IPS-15b (cell line): ENCODE data around the gene SLC37A1.
A peak's percentile ranks its signal among the peaks of the same experiment; 100 is the strongest.
"Not testable (repeated sequence)": the region's sequence is repeated elsewhere in the genome, so short reads cannot be mapped to it uniquely, and the experiment has no call there.

ENCODE experiments used
- H3K27me3 ChIP-seq: one replicate; pipeline ENCODE4 v1.6.1; 2013; ENCODE audit warnings: low read length; ENCODE audit not compliant: control insufficient read depth, insufficient read depth
- H3K36me3 ChIP-seq: one replicate; pipeline ENCODE4 v1.6.1; 2013; ENCODE audit warnings: low read length; ENCODE audit not compliant: control insufficient read depth, insufficient read depth
- H3K4me1 ChIP-seq: one replicate; pipeline ENCODE4 v1.6.1; 2013; ENCODE audit warnings: mild to moderate bottlenecking, low read length; ENCODE audit not compliant: control insufficient read depth, insufficient read depth
- H3K4me3 ChIP-seq: one replicate; pipeline ENCODE4 v1.5.1; 2013; ENCODE audit warnings: low read depth, low read length
- H3K9ac ChIP-seq: one replicate; pipeline ENCODE4 v1.6.1; 2013; ENCODE audit warnings: low read depth, mild to moderate bottlenecking, low read length
- H3K9me3 ChIP-seq: one replicate; pipeline ENCODE4 v1.6.1; 2013; ENCODE audit warnings: mild to moderate bottlenecking, low read length; ENCODE audit not compliant: control insufficient read depth, insufficient read depth

Gene SLC37A1

DNA sequence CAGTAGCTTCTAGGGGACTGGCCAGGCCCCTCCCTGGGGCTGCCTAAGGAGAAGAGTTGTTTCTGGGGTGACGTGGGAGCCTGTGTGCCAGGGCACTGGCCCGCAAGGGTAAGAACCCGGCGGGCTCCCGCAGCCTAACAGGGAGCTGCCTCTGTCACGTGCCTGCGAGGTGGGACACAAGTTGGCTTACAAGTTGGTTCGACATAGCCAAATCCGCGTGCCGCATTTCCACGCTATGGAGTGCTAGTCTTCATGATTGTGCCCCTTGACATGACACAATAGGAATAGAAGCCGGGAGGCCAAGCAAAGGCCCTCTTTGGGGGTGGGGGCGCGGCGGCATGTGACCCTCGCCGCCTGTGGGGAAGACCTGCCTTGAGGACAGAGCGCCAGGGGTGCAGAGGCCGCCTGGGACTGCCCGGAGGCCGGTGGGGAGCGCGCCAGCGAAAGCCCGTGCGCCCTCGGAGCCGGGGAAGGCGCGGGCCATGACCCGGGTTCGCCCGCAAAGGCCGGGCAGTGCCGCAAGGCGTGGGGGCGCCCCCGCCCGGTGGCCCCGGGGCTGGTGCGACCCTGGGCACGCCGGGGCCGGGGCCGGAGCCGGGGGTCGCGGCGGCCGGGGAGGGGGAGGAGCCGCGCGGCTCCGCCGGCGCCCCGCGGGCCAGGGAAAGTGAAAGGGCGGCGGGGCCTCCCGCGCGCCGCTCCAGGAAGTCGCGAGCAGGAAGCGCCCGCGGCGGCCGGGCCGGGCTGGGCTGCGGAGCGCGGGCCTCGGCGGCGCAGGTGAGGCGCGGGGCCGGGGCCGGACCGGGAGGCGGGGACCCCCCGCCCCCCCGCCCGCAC, at the start of gene SLC37A1:
Gene SLC37A1 (plus strand): TSS at position 702 of the 834 bp plus-strand sequence. CDS start 4,603 bp downstream, outside the sequence.
- H3K4me3 ChIP-seq = peak within 1 kb of the TSS; percentile 64
- H3K27me3 ChIP-seq = peaks cover 6% of the 10 kb centered on the region
- peaks cover 12% of the 10 kb centered on the region for H3K4me1 ChIP-seq
- no peaks in the 10 kb centered on the region for H3K9me3 ChIP-seq
- H3K36me3 ChIP-seq = peaks cover 3% of the 10 kb centered on the region
- peak within 1 kb of the TSS; percentile 60 for H3K9ac ChIP-seq

DNA sequence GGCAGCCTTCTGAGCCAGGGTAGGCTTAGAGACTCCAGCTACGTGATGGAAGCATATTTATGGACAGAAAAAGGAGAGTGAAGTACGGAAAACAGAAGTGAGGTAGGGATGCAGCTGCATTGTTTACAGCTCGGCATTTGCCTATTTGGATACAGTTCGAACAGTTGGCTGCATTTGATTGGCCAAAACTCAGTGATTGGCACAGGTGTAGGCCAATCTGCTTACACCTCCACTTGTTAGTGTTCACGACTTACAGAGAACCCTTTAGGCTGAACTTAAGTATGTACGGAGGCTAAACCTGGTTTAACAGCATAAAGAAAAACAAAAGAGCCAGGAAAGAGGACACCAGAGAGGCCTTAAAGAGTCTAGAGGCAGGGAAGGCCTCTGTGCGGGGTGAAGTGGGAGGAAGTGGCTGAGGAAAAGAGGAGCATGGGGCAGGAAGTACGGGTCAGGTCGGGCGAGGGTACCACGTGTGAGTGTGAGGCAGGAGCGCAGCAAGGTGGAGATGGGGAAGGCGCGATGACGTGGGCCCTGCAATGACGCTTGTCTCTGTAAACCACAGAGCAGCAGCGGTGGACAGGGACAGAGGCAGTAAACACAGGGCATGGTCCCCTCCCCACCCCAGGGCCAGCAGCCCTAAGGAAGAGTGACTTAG, 49.7 kb upstream of the SLC37A1 start:
- no peak overlapping the region for H3K4me3 ChIP-seq
- peaks cover 25% of the 10 kb centered on the region for H3K4me1 ChIP-seq
- H3K36me3 ChIP-seq = no peaks in the 10 kb centered on the region
- H3K27me3 ChIP-seq = no peaks in the 10 kb centered on the region
- H3K9ac ChIP-seq = no peak overlapping the region
- H3K9me3 ChIP-seq = no peaks in the 10 kb centered on the region

DNA sequence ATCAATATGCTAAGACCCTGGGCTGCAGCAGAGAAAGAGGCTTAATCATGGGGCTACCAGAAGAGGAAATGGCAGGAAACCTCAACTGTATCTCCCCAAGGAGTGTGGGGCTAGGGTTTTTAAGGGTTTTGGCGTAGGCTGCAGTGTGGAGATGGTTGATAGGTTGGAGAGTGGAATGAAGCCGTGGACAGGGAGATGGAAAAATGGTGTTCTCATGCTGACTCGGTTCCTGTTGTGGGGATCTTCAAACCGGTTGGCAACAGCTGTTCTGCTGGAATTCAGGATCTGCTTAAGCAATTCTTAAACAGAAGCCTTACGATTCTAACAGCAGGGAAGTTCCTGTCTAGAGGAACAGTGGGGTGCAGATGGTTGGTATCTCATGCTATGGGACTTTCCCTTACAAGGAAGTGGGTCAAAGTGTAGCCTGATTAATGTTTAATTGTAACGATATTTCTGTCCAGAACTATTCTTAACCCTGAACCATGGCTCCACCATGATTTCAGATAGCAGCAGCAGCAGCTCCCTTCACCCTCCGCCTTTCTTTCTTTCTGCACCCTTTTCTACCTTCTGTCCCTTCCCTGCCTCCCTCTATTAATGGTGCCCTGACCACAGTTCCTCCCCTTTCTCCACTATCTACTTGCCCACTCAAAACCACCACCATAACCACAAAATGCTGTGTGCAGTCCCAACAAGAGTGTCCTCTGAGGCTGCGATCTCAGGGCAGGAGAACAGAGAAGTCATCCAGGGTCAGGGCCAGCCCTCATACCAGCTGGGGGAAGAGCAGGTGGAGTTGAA, 48.4 kb upstream of the SLC37A1 start:
- no peaks in the 10 kb centered on the region for H3K27me3 ChIP-seq
- no peak overlapping the region for H3K9ac ChIP-seq
- peaks cover 25% of the 10 kb centered on the region for H3K4me1 ChIP-seq
- no peak overlapping the region for H3K4me3 ChIP-seq
- no peaks in the 10 kb centered on the region for H3K9me3 ChIP-seq
- H3K36me3 ChIP-seq = no peaks in the 10 kb centered on the region

DNA sequence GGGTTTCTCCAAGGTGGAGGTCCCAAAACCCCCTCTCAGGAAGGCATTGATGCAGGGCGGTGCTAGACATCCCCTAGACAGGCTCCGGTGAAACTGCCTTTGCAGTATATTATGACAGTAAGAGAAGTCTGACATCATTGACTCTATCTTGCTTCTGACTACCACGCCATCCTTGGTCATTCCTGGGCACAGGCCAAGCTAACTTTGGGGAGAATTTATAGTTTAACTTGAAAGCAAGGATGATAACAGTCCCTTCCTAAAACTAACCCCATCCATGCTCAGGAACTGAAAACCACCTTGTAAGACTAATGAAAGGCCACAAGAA, 47.9 kb upstream of the SLC37A1 start:
- Histone ChIP-seq H3K9ac (no peak overlapping the region), H3K36me3 (no peaks in the 10 kb centered on the region), H3K9me3 (no peaks in the 10 kb centered on the region), H3K27me3 (no peaks in the 10 kb centered on the region), H3K4me3 (no peak overlapping the region), H3K4me1 (peaks cover 25% of the 10 kb centered on the region)

DNA sequence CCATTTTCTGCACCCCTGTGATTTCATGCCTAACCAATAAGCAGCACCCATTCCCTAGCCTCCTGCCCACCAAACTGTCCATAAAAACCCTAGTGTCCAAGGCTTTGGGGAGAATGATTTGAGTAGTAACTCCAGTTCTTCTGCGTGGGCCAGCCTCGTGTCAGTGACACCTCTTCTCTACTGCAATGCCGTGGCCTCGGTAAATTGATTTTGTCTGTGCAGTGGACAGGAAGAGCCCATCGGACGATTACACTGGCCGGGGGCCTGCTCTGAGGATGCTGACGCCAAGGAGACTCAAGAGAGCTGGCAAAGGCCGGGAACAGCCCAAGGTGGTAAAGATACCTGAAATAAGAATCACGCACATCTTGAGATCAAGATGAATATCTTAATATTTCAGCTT, 47.0 kb upstream of the SLC37A1 start:
- Histone ChIP-seq H3K9me3 (no peaks in the 10 kb centered on the region), H3K4me1 (peaks cover 25% of the 10 kb centered on the region), H3K4me3 (no peak overlapping the region), H3K27me3 (no peaks in the 10 kb centered on the region), H3K36me3 (no peaks in the 10 kb centered on the region), H3K9ac (no peak overlapping the region)

DNA sequence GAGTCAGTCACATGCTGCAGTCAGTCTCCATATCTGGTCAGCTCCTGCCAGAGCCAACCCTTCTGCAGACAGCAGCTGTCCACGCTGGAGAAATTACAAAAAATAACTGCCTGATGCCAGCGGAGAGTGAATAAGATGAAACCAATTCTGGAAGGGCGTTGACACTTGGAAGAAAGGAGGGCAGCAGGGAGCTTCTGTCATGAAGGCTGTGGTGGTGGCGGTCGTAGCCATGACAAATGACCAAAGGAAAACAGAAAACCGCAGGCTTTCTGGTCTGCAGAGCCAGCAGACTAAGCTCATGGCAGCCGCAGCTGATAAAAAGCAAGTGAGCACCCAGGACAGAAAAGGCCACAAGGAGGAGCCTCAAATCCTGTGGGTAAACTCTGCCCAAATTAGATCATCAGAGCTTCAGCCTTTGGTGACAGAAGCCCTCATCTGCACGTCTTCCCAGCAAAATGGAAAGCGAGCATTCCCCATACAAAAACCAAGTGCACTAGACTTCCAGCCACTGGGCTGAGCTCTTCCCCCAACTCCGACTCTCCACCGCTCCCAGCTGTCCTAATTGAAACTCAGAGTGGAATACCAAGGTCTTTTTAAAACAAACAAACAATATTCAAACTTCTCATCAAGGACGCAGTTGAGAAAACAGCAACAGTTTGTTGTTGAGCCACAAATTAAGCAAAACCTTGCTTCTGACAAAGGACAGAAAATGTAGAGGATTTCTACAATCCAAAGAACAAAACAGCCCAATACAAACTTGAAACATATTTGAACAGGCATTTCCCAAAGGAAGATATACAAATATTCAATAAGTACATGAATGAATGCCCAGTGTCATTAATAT, 46.3 kb upstream of the SLC37A1 start:
- Histone ChIP-seq H3K4me1 (peaks cover 20% of the 10 kb centered on the region), H3K27me3 (no peaks in the 10 kb centered on the region), H3K36me3 (no peaks in the 10 kb centered on the region), H3K9me3 (no peaks in the 10 kb centered on the region), H3K9ac (no peak overlapping the region), H3K4me3 (no peak overlapping the region)

DNA sequence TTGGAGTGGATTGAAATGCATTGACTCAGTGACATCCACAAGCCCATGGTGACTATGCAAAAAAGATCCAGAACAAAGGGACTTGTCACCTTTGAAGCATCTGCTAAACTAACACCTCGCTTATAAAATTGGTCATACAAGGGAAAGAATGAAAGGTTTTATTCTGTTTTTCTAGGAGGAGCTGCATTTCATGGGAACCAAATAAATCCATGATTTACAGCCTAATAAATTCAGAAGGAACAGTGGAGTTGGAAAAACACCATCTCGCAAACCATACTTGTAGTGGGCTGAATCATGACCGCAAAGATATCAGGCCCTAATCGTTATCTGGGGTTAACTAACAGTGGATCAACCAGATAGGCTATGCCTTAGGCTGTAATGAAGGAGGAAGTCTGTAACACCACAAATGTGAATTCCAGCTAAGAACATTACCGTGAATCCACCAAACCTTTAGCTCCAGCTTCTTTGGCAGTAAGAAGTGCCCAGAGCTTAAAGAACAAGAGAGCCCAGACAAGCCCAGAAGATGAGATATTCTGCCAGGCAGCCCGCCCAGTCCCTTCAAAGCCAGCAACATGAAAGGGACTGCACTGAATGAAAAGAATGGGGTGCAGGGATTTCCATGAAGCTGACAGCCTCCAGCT, 45.0 kb upstream of the SLC37A1 start:
- no peaks in the 10 kb centered on the region for H3K27me3 ChIP-seq
- no peak overlapping the region for H3K4me3 ChIP-seq
- H3K9ac ChIP-seq = no peak overlapping the region
- no peaks in the 10 kb centered on the region for H3K9me3 ChIP-seq
- peaks cover 11% of the 10 kb centered on the region for H3K4me1 ChIP-seq
- H3K36me3 ChIP-seq = no peaks in the 10 kb centered on the region

DNA sequence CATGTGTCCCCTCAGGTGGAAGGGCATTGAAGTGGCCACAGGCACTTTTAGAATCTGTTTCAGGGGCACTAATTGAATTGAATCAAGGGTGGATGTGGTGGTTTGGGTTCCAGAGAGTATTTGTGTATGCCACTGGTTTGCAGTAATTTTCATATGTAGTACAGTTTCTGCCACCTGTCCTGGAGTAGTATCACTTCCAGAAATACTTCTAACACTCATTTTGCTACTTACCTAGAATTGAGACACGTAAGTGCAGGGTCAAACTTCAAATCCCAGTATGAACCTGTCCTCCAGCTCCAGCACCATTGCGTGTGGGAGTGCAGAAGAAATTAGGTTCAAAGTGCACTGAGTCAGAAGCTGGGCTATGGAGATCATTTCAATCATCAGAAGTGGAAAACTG, 44.4 kb upstream of the SLC37A1 start:
- no peak overlapping the region for H3K4me3 ChIP-seq
- H3K4me1 ChIP-seq = peaks cover 16% of the 10 kb centered on the region
- no peaks in the 10 kb centered on the region for H3K9me3 ChIP-seq
- H3K9ac ChIP-seq = no peak overlapping the region
- H3K27me3 ChIP-seq = no peaks in the 10 kb centered on the region
- H3K36me3 ChIP-seq = no peaks in the 10 kb centered on the region

DNA sequence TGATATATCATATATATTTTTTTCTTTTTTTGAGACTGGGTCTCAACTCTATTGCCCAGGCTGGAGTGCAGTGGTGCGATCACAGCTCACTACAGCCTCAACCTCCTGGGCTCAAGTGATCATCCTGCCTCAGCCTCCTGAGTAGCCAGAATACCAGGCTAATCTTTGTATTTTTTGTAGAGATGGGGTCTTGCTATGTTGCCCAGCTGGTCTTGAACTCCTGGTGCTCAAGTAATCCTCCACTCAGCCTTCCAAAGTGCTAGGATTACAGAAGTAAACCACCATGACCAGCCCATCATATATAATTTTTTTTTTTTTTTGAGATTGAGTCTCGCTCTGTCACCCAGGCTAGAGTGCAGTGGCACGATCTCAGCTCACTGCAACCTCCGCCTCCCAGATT, 43.9 kb upstream of the SLC37A1 start:
- H3K36me3 ChIP-seq, H3K9ac ChIP-seq, H3K4me3 ChIP-seq, H3K9me3 ChIP-seq, H3K27me3 ChIP-seq: not testable (repeated sequence)
- H3K4me1 ChIP-seq = peaks cover 18% of the 10 kb centered on the region

DNA sequence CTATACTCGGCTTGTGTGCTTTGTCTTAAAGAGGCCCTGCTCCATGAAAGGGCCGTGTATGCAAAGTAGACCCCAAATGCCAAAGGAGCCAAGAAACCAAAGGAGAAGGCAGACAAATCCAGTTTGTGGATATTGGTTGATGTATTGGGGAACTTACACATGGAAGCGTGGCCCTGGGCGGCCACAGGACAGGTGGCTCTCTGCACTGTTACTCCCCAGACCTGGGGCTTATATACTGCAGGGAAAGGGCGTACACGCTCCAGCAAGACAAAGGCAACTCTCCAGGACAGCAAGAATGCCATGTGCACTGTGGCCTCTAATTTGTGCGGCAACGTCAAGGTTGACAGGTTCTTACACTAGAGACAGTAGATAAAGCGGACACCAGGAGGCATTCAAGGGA, 42.4 kb upstream of the SLC37A1 start:
- H3K4me1 ChIP-seq = peaks cover 13% of the 10 kb centered on the region
- H3K9me3 ChIP-seq = no peaks in the 10 kb centered on the region
- no peaks in the 10 kb centered on the region for H3K36me3 ChIP-seq
- H3K4me3 ChIP-seq = no peak overlapping the region
- H3K27me3 ChIP-seq = no peaks in the 10 kb centered on the region
- H3K9ac ChIP-seq = no peak overlapping the region
